GM10847 (cell line): ENCODE measurements around the gene KLHL41.

Experiments used
- POLR2A ChIP-seq: IDR thresholded peaks from 2 replicates; pipeline ENCODE4 v1.6.1; 2011; ENCODE audit not compliant: insufficient read length; ENCODE audit errors: extremely low read depth

KLHL41 gene

GRCh38 chr2:169540146-169540545 lies 30.6 kb downstream of the KLHL41 start:
- no peak for TF ChIP-seq POLR2A

GRCh38 chr2:169542433-169542832 lies 32.9 kb downstream of the KLHL41 start:
- no peak for TF ChIP-seq POLR2A

GRCh38 chr2:169546756-169547155 lies 37.3 kb downstream of the KLHL41 start:
- no peak for TF ChIP-seq POLR2A

GRCh38 chr2:169561364-169561763 lies 51.9 kb downstream of the KLHL41 start:
- TF ChIP-seq POLR2A, result no peak

- TF ChIP-seq POLR2A, result no peak
Observed at GRCh38 chr2:169562519-169562918, 53.0 kb downstream of the KLHL41 start.

GRCh38 chr2:169565686-169566085 lies 56.2 kb downstream of the KLHL41 start:
- TF ChIP-seq POLR2A, result no peak

- no peak for TF ChIP-seq POLR2A
Observed at GRCh38 chr2:169569948-169570347, 60.4 kb downstream of the KLHL41 start.

- TF ChIP-seq POLR2A, result no peak
Observed at GRCh38 chr2:169571571-169571970, 62.1 kb downstream of the KLHL41 start.

GRCh38 chr2:169572189-169572588 lies 62.7 kb downstream of the KLHL41 start:
- no peak for TF ChIP-seq POLR2A

- TF ChIP-seq POLR2A, result no peak
Observed at GRCh38 chr2:169572821-169573159, 63.3 kb downstream of the KLHL41 start.

- TF ChIP-seq POLR2A, result peak; percentile 20
Observed at GRCh38 chr2:169573160-169573973, 63.9 kb downstream of the KLHL41 start, which contains the start of gene FASTKD1. Gene FASTKD1, minus strand, starts transcription at chr2:169573865. Its CDS starts 1,836 bp downstream, at chr2:169572029.

- no peak for TF ChIP-seq POLR2A
Observed at GRCh38 chr2:169573974-169574299, 64.4 kb downstream of the KLHL41 start.
